Measurements from ENCODE around the gene GPT2.

DNA sequence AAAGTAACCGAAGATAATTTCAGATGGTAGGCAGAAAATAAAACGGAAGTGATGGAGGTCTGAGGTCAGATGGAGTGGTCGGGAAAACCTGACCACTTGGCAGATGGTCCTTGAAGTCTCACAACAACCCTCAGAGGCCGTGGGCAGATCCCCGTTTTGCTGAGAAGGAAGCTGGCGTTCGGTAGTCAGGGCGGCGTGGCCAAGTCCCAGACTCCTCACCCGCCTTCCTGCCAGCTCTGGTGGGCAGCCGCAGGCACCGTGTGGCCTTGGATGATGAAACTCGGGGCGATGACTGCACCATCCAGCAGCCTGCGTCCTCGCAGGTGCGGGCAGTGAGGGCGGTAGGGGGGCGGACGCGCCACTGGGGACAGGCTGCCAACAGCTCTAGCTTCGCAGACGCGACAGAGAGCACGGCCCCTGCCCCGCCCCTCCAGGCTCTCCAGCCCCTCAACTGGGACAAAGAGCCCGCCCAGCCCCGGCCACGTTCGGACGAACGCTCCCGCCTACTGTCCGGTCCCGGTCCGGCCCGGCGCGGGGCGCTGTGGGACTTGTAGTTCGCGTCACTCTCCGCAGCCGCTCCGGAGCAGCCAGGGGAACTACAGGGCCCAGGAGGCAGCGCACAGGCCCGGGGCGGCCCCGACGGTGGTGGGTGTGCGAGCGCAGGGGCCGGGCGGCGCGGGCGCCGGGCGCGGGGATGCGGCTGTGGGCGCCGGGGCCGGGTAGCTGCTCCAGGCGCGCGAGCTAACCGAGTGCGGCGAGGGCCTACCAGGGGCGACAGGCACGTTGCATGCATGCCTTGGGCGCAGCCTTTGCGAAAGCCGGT lies at the start of gene GPT2:
- TF ChIP-seq POLR2A (IDR thresholded peaks at IDR 0.05; ENCODE audit: extremely low read depth, insufficient read length), result peak; percentile 42
- TF ChIP-seq, protein P1, sequence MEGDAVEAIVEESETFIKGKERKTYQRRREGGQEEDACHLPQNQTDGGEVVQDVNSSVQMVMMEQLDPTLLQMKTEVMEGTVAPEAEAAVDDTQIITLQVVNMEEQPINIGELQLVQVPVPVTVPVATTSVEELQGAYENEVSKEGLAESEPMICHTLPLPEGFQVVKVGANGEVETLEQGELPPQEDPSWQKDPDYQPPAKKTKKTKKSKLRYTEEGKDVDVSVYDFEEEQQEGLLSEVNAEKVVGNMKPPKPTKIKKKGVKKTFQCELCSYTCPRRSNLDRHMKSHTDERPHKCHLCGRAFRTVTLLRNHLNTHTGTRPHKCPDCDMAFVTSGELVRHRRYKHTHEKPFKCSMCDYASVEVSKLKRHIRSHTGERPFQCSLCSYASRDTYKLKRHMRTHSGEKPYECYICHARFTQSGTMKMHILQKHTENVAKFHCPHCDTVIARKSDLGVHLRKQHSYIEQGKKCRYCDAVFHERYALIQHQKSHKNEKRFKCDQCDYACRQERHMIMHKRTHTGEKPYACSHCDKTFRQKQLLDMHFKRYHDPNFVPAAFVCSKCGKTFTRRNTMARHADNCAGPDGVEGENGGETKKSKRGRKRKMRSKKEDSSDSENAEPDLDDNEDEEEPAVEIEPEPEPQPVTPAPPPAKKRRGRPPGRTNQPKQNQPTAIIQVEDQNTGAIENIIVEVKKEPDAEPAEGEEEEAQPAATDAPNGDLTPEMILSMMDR (IDR thresholded peaks at IDR 0.05; ENCODE audit: low read depth, low read length), result no peak
